ENCODE data around the gene EPS15. TPM values are rescaled to one million over a fixed set of nuclear protein-coding genes. Genes with fewer than 3 reads are reported as not detected.

EPS15 gene
- total RNA-seq, 4 donors from 2014 or later: 94.8 to 133 (median 125) TPM

- WGBS, 2 donors: 61 to 69% methylated on average over 3 of the region's 3 CpGs
- Histone ChIP-seq H3K27me3 (no peaks in the 10 kb centered on the region), H3K36me3 (no peaks in the 10 kb centered on the region), H3K9me3 (no peaks in the 10 kb centered on the region), H3K4me3 (no peak overlapping the region), H3K27ac (no peak overlapping the region), H3K4me1 (no peaks in the 10 kb centered on the region)
- no peak for DNase-seq (ENCODE audit: low spot score in 2 of 2)
- no peak for TF ChIP-seq POLR2A (IDR thresholded peaks at IDR 0.05)
- no peak for TF ChIP-seq CTCF (IDR thresholded peaks at IDR 0.05)
- TF ChIP-seq EP300 (IDR thresholded peaks at IDR 0.05): no peak
Measured at GRCh38 chr1:51314974-51315373, 204.1 kb downstream of the EPS15 start.

DNA sequence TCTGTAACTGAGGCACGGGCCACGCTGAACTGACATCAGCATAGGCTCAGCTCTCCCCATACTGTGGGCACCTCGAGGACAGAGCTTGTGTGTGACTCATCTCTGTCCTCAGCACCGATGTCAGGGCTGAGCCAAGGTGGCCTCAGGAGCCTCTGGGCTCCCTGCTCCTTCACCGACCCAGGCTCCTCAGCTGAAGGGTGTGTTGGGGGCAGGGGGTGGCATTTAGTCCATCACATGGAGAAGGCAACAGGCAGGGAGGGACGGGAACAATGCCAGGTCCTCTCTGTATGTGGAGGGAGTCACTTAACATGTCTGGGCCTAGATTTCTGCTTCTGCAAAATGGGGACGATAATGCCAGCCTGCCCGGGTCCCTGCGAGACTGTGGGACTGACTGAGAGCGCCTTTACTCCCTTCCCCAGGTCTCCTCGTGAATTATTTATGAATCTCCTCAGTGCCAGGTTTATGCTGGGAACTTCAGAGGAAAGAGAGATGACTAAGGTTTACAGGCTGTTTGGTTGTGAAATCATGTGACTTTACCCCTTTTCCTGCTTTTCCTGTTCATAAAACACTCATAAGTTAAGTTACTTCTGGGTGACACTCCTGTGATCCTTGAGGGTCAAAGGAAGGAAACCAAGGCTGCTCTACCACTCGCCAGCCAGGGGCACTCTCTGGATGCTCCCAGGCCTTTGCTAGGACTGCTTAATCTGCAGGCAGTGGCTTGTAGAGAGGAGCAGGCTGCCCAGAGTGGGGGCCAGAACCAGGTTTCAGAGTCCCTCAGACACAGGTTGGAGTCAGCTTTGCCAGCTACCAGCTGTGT is 204.9 kb downstream of the EPS15 start:
- Histone ChIP-seq H3K9me3 (no peaks in the 10 kb centered on the region), H3K27me3 (no peaks in the 10 kb centered on the region), H3K4me3 (no peak overlapping the region), H3K4me1 (no peaks in the 10 kb centered on the region), H3K27ac (no peak overlapping the region), H3K36me3 (no peaks in the 10 kb centered on the region)
- no peak for DNase-seq (ENCODE audit: low spot score in 2 of 2)
- 72 to 88% methylated on average over 10 to 12 of the region's 12 CpGs for WGBS, 2 donors
- TF ChIP-seq CTCF (IDR thresholded peaks at IDR 0.05): no peak
- no peak for TF ChIP-seq EP300 (IDR thresholded peaks at IDR 0.05)
- TF ChIP-seq POLR2A (IDR thresholded peaks at IDR 0.05): no peak

GRCh38 chr1:51313268-51313852 is 205.7 kb downstream of the EPS15 start:
- DNase-seq (ENCODE audit: low spot score in 2 of 2): no peak
- H3K27ac ChIP-seq: no peak overlapping the region
- 82 to 83% methylated on average over 5 of the region's 5 CpGs for WGBS, 2 donors

GRCh38 chr1:51312718-51313117 is 206.3 kb downstream of the EPS15 start:
- no peak for DNase-seq (ENCODE audit: low spot score in 2 of 2)
- 64 to 89% methylated on average over 3 of the region's 4 CpGs for WGBS, 2 donors
- TF ChIP-seq EP300 (IDR thresholded peaks at IDR 0.05): no peak
- no peak for TF ChIP-seq POLR2A (IDR thresholded peaks at IDR 0.05)
- no peak for TF ChIP-seq CTCF (IDR thresholded peaks at IDR 0.05)
- Histone ChIP-seq H3K27me3 (no peaks in the 10 kb centered on the region), H3K9me3 (no peaks in the 10 kb centered on the region), H3K4me1 (no peaks in the 10 kb centered on the region), H3K4me3 (no peak overlapping the region), H3K27ac (no peak overlapping the region), H3K36me3 (no peaks in the 10 kb centered on the region)

More at GRCh38 chr1:51313268-51313852, 205.7 kb downstream of the EPS15 start:
- TF ChIP-seq CTCF (IDR thresholded peaks at IDR 0.05) (no peak), POLR2A (IDR thresholded peaks at IDR 0.05) (no peak), EP300 (IDR thresholded peaks at IDR 0.05) (no peak)
- Histone ChIP-seq H3K27me3 (no peaks in the 10 kb centered on the region), H3K4me1 (no peaks in the 10 kb centered on the region), H3K36me3 (no peaks in the 10 kb centered on the region), H3K9me3 (no peaks in the 10 kb centered on the region), H3K4me3 (no peak overlapping the region)

DNA sequence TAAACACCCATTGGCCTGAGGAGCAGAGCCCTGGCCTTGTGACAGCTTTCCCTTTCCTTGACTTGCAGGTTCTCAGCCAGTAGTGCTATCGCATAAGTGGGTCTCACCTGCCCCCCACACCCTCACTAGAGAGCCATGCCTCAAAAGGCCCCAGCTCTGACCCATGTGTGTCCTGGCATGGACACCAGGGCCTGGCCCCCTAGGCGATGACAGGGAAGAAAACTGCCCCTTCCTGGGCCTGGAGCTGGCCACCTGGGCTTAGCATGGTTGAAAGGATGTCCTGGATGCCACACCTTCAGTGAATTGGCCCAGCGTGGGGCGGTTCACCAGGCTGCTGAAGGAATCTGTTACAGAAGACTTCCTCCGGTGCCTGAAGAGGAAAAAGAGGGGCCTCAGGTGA is 207.2 kb downstream of the EPS15 start:
- H3K4me1 ChIP-seq: no peaks in the 10 kb centered on the region

More for the DNA sequence above, 207.2 kb downstream of the EPS15 start:
- no peak for TF ChIP-seq POLR2A (IDR thresholded peaks at IDR 0.05)
- no peak for TF ChIP-seq EP300 (IDR thresholded peaks at IDR 0.05)
- TF ChIP-seq CTCF (IDR thresholded peaks at IDR 0.05): no peak
- DNase-seq (ENCODE audit: low spot score in 2 of 2): no peak
- WGBS, 2 donors: 89 to 98% methylated on average over 5 of the region's 5 CpGs
- Histone ChIP-seq H3K27ac (no peak overlapping the region), H3K36me3 (no peaks in the 10 kb centered on the region), H3K4me3 (no peak overlapping the region), H3K27me3 (no peaks in the 10 kb centered on the region), H3K9me3 (no peaks in the 10 kb centered on the region)

All from tibial nerve (tissue), 4 donors.